OCI-LY1 (cell line): ENCODE measurements around the gene SOX9.

Experiments used
- CTCF ChIP-seq: fragments of 200-600 bp; sonication (generic), shearing (Covaris generic); IDR thresholded peaks from 2 replicates; pipeline ENCODE4 v1.5.1; 2017; ENCODE audit warnings: mild to moderate bottlenecking, antibody characterized with exemption, low read length, moderate library complexity, mixed read lengths
- EZH2 ChIP-seq: fragments of 200-600 bp; sonication (generic), shearing (Covaris generic); IDR thresholded peaks from 2 replicates; pipeline ENCODE4 v1.8.0; 2017; ENCODE audit warnings: borderline replicate concordance, mixed run types, mild to moderate bottlenecking, antibody characterized with exemption, low read length, moderate library complexity, mixed read lengths

- TF ChIP-seq CTCF: no peak
- TF ChIP-seq EZH2: no peak
Measured at GRCh38 chr17:72175263-72175662, 54.4 kb downstream of the SOX9 start.
